A549 (cell line): ENCODE measurements around the gene TAF4B. TPM values are rescaled to one million over a fixed set of nuclear protein-coding genes. Genes with fewer than 3 reads are reported as not detected.

Experiments
- ATAC-seq, 2 experiments: fragments of 200-7000 bp in 1 of 2; fragments of >200 bp in 1 of 2; cut with Nextera tagmentation in 1 of 2; cut with Tn5 transposase in 1 of 2; 3 replicates each; pipeline versions ENCODE4 v1.8.0 to v1.9.1; 2018 to 2020; ENCODE audit warnings: mild to moderate bottlenecking in 1 of 2, moderate library complexity in 1 of 2
- CTCF ChIA-PET: fragments of 300-600 bp; sonication (Branson Sonifier 250); formaldehyde crosslinking; extraction: SDS; loops from one replicate; lab custom pipeline; 2021; ENCODE audit warnings: antibody characterized with exemption, inconsistent platforms; lab: Yijun Ruan, JAX
- POLR2A ChIA-PET: fragments of 350-600 bp; formaldehyde crosslinking; extraction: SDS; loops from one replicate; lab custom pipeline; 2021; ENCODE audit warnings: antibody characterized with exemption, inconsistent platforms; lab: Yijun Ruan, JAX
- DNase-seq, 2 experiments: peaks; one replicate each; pipeline versions ENCODE4 v3.0.0 to v3.0.0-alpha.2; 2011 to 2016; ENCODE audit warnings: low read depth in 1 of 2, low spot score in 1 of 2
- FAIRE-seq: peaks from 2 replicates; lab custom pipeline; 2011; peaks lifted over from hg19 to GRCh38; lab: Jason Lieb, UNC
- H3K27ac ChIP-seq, 2 experiments: fragments of >200 bp; sonication (Bioruptor Twin); formaldehyde crosslinking; 3 replicates each; pipeline ENCODE4 v1.5.1; 2016 to 2017
- H3K4me1 ChIP-seq: fragments of >200 bp; sonication (Bioruptor Twin); formaldehyde crosslinking; 3 replicates; pipeline ENCODE4 v1.6.1; 2016
- H3K4me2 ChIP-seq: fragments of >200 bp; sonication (Bioruptor Twin); formaldehyde crosslinking; 3 replicates; pipeline ENCODE4 v1.6.1; 2016
- H3K4me3 ChIP-seq: fragments of >200 bp; sonication (Bioruptor Twin); formaldehyde crosslinking; 3 replicates; pipeline ENCODE4 v1.5.1; 2016
- H3K9me3 ChIP-seq: fragments of >200 bp; sonication (Bioruptor Twin); formaldehyde crosslinking; 3 replicates; pipeline ENCODE4 v1.6.1; 2016
- BHLHE40 ChIP-seq: IDR thresholded peaks from 2 replicates; pipeline ENCODE4 v1.6.1; 2012; ENCODE audit warnings: low read depth, low read length, inconsistent platforms
- CBX2 ChIP-seq: fragments of 200-600 bp; sonication (generic); IDR thresholded peaks from 2 replicates; pipeline ENCODE4 v1.6.1; 2016; ENCODE audit warnings: low read depth, mild to moderate bottlenecking, borderline replicate concordance
- EHF ChIP-seq: fragments of 250-450 bp; sonication (Bioruptor Pico); IDR thresholded peaks from 2 replicates; pipeline ENCODE4 v1.5.0; 2020; ENCODE audit warnings: mild to moderate bottlenecking
- FOSB ChIP-seq: fragments of 250-450 bp; sonication (Bioruptor Pico); IDR thresholded peaks from 2 replicates; pipeline ENCODE4 v1.5.0; 2020; ENCODE audit warnings: mild to moderate bottlenecking, moderate library complexity
- GATA3 ChIP-seq: IDR thresholded peaks from 2 replicates; pipeline ENCODE4 v1.6.1; 2012; ENCODE audit warnings: borderline replicate concordance
- HMGXB4 ChIP-seq: fragments of 250-450 bp; sonication (Bioruptor Pico); IDR thresholded peaks from 2 replicates; pipeline ENCODE4 v1.5.0; 2021; ENCODE audit warnings: mild to moderate bottlenecking, moderate library complexity, borderline replicate concordance
- HOXB13 ChIP-seq: fragments of 250-450 bp; sonication (Bioruptor Pico); IDR thresholded peaks from 2 replicates; pipeline ENCODE4 v1.5.0; 2020; ENCODE audit warnings: low read depth, mild to moderate bottlenecking, moderate library complexity
- HOXB5 ChIP-seq: fragments of 250-450 bp; sonication (Bioruptor Pico); IDR thresholded peaks from 2 replicates; pipeline ENCODE4 v1.5.0; 2020; ENCODE audit warnings: mild to moderate bottlenecking, moderate library complexity
- JUNB ChIP-seq: fragments of >200 bp; sonication (Bioruptor Twin); formaldehyde crosslinking; IDR thresholded peaks from 2 replicates; pipeline ENCODE4 v1.6.1; 2016
- KDM5A ChIP-seq: fragments of 200-600 bp; sonication (generic); IDR thresholded peaks from 2 replicates; pipeline ENCODE4 v1.6.1; 2016; ENCODE audit warnings: antibody characterized with exemption, mild to moderate bottlenecking
- NFE2L2 ChIP-seq: fragments of 150-350 bp; conservative IDR thresholded peaks from 2 replicates; pipeline ENCODE4 v1.6.1; 2014; ENCODE audit warnings: low read length
- NPAS2 ChIP-seq: fragments of 250-450 bp; sonication (Bioruptor Pico); IDR thresholded peaks from 2 replicates; pipeline ENCODE4 v1.8.0; 2022; ENCODE audit warnings: mild to moderate bottlenecking, moderate library complexity, borderline replicate concordance
- RARB ChIP-seq: fragments of 250-450 bp; sonication (Bioruptor Pico); IDR thresholded peaks from 2 replicates; pipeline ENCODE4 v1.8.0; 2021; ENCODE audit warnings: mild to moderate bottlenecking, moderate library complexity
- RCOR1 ChIP-seq: fragments of 150-350 bp; IDR thresholded peaks from 2 replicates; pipeline ENCODE4 v1.6.1; 2014; ENCODE audit warnings: antibody characterized with exemption, low read length, low read depth
- RNF2 ChIP-seq: fragments of 200-600 bp; sonication (generic); IDR thresholded peaks from 2 replicates; pipeline ENCODE4 v1.6.1; 2016; ENCODE audit warnings: low read depth, mild to moderate bottlenecking, antibody characterized with exemption, moderate library complexity, borderline replicate concordance
- ZC3H11A ChIP-seq: fragments of 450-650 bp; IDR thresholded peaks from 2 replicates; pipeline ENCODE4 v1.6.1; 2014; ENCODE audit warnings: antibody characterized with exemption, mild to moderate bottlenecking
- ZNF302 ChIP-seq: fragments of 250-450 bp; sonication (Bioruptor Pico); IDR thresholded peaks from 2 replicates; pipeline ENCODE4 v1.9.0; 2021; ENCODE audit warnings: inconsistent platforms, mild to moderate bottlenecking, moderate library complexity
- ZSCAN20 ChIP-seq: fragments of 250-450 bp; sonication (Bioruptor Pico); IDR thresholded peaks from 2 replicates; pipeline ENCODE4 v1.8.0; 2022; ENCODE audit warnings: mild to moderate bottlenecking, moderate library complexity
- WGBS: methylation state at CpG from one replicate; pipeline ENCODE4 v1.1.6; 2017; ENCODE audit errors: missing lambda C conversion rate; 5-methylcytosine and 5-hydroxymethylcytosine counted together
- polyA plus RNA-seq, 4 experiments: library from polyadenylated mRNA; depleted of rRNA in 3 of 4; stranded (reverse); fragments of >200 nt; fragmentation: RNase III in 1 of 4; extraction: RNeasy Plus Mini Kit Qiagen cat#74134 plus additional on column Dnase treatment in 1 of 4; gene quantifications; 2 replicates in 3 of 4; 3 replicates in 1 of 4; pipeline ENCODE4 v1.2.3, GENCODE V29; 2011 to 2017
- small RNA-seq, 6 experiments: library from RNA; depleted of rRNA; stranded (forward); fragments of <200 nt; gene quantifications; one replicate each; pipeline ENCODE3, GENCODE V24; 2012
- TF ChIP-seq, protein P1 (sequence below): fragments of >200 bp; sonication (Bioruptor Twin); formaldehyde crosslinking; IDR thresholded peaks from 3 replicates; pipeline ENCODE4 v1.6.1; 2016
- TF ChIP-seq, protein P2 (sequence below): IDR thresholded peaks from 2 replicates; pipeline ENCODE4 v1.6.1; 2012
- TF ChIP-seq, protein P3 (sequence below): fragments of >200 bp; sonication (Bioruptor Twin); formaldehyde crosslinking; IDR thresholded peaks from 2 replicates; pipeline ENCODE4 v1.6.1; 2016

Gene TAF4B
- polyA plus RNA-seq, 2 of the 4 experiments (the other 2 are of a cell fraction) = 2.5 to 5.6 TPM

DNA sequence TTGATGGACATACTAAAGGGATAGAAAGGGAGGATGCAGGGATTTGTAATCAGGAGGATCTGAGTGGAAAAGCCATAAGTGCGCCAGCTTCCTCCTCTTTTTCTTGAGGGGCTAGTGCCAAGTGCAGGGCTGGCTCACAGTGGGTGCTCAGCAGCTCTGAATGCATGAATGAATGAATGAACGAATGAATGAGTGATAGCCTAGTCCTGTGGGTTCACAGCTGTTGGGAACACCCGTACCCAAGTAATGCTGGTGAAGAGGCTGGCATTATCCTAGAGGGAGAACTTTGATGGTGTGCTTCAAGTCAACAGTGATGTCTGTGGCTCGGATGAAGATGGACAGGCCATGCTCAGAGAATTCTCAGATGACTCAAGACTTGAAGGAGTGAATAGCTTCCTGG is 213.3 kb downstream of the TAF4B start:
- no peak for ATAC-seq
- Histone ChIP-seq H3K4me1 (peaks cover 26% of the 10 kb centered on the region), H3K4me2 (no peak overlapping the region), H3K4me3 (no peak overlapping the region), H3K9me3 (0 out of 3 replicates have a peak, but pooled peaks cover 4% of the 10 kb centered on the region), H3K27ac (peak overlapping the region in 1 of 2 experiments; percentile 4; a peak in 4 of 6 replicates)
- CTCF ChIA-PET = interaction anchor here (1.3 to 4.3 kb wide), 4 partner anchors 16 to 55 kb away, joined by 3 to 13 read pairs (median 4); no protein-coding TSS in a partner anchor
- FAIRE-seq = no peak
- TF ChIP-seq BHLHE40 (no peak), RNF2 (no peak), ZC3H11A (no peak), HMGXB4 (CRISPR knock-in tag) (no peak), NPAS2 (CRISPR knock-in tag) (no peak), FOSB (CRISPR knock-in tag) (no peak), HOXB13 (CRISPR knock-in tag) (no peak), KDM5A (no peak), RCOR1 (no peak), HOXB5 (no peak), ZSCAN20 (CRISPR knock-in tag) (no peak), ZNF302 (CRISPR knock-in tag) (no peak), JUNB (no peak), NFE2L2 (no peak), RARB (CRISPR knock-in tag) (no peak), GATA3 (no peak), EHF (no peak)
- TF ChIP-seq, protein P1, sequence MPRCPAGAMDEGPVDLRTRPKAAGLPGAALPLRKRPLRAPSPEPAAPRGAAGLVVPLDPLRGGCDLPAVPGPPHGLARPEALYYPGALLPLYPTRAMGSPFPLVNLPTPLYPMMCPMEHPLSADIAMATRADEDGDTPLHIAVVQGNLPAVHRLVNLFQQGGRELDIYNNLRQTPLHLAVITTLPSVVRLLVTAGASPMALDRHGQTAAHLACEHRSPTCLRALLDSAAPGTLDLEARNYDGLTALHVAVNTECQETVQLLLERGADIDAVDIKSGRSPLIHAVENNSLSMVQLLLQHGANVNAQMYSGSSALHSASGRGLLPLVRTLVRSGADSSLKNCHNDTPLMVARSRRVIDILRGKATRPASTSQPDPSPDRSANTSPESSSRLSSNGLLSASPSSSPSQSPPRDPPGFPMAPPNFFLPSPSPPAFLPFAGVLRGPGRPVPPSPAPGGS = no peak
- TF ChIP-seq, protein P2, sequence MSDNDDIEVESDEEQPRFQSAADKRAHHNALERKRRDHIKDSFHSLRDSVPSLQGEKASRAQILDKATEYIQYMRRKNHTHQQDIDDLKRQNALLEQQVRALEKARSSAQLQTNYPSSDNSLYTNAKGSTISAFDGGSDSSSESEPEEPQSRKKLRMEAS = no peak
- TF ChIP-seq, protein P3, sequence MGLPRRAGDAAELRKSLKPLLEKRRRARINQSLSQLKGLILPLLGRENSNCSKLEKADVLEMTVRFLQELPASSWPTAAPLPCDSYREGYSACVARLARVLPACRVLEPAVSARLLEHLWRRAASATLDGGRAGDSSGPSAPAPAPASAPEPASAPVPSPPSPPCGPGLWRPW = no peak
- DNase-seq = no peak
- POLR2A ChIA-PET = no interaction called here
- 76% methylated on average over 4 of the region's 4 CpGs for WGBS

DNA sequence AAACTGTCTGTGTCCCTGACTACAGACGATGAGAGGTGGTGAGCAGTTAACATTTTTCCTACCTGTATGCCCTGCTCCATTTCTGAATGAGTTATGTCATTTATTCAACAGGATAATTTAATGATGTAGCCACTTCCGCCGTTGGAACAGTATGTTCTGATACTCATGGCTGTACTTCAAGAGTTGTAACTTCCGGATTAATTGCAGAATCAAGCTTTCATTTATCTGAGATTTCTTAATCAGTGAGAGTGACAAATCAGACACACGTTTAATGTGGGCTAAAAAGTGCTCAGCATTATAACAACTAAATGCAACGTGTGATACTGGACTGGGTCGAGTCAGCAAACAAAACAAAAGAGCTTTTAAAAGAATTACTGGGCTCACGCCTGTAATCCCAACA is 214.4 kb downstream of the TAF4B start:
- FAIRE-seq (no peak), ATAC-seq (no peak), DNase-seq (no peak)
- no peak for TF ChIP-seq CBX2
- TF ChIP-seq, all 56 proteins: peak for 0
- WGBS = 78% methylated on average over 8 of the region's 8 CpGs
- Histone ChIP-seq H3K9me3 (0 out of 3 replicates have a peak, but pooled peaks cover 4% of the 10 kb centered on the region), H3K27ac (peak overlapping the region in 1 of 2 experiments; percentile 4; a peak in 2 of 6 replicates), H3K4me1 (peaks cover 17% of the 10 kb centered on the region), H3K4me2 (no peak overlapping the region), H3K4me3 (no peak overlapping the region)
- CTCF ChIA-PET = interaction anchor here (1.3 to 4.3 kb wide), 4 partner anchors 28 to 56 kb away, joined by 3 to 13 read pairs (median 5); no protein-coding TSS in a partner anchor
- POLR2A ChIA-PET = no interaction called here

Small RNA genes within 50 kb of the gene (small RNA-seq; reads per million reads assigned to genes)
- gene RNU6-1289P = 0 reads per million in 6 experiments

Other genes with a start within 250 kb of the TAF4B start
- 108 and 119 TPM in 2 replicates for gene SS18, start 135.8 kb upstream of the TAF4B start, polyA plus RNA-seq (2011; rRNA removed)
- gene SS18, start 135.8 kb upstream of the TAF4B start, polyA plus RNA-seq (2017; fragmentation: RNase III; extraction: RNeasy Plus Mini Kit Qiagen cat#74134 plus additional on column Dnase treatment) = 57.4 to 63.1 TPM (median 59.0 TPM) in 3 replicates
- gene PSMA8, start 92.6 kb upstream of the TAF4B start, polyA plus RNA-seq (2011; rRNA removed) = not detected in 2 replicates
- gene PSMA8, start 92.6 kb upstream of the TAF4B start, polyA plus RNA-seq (2017; fragmentation: RNase III; extraction: RNeasy Plus Mini Kit Qiagen cat#74134 plus additional on column Dnase treatment) = not detected in 3 replicates